Activated naive CD4-positive, alpha-beta T cell treated with anti-CD3 and anti-CD28 coated beads for 36 hours (primary cell): Measurements from ENCODE around the gene SERINC3. TPM values are rescaled to one million over a fixed set of nuclear protein-coding genes. Genes with fewer than 3 reads are reported as not detected.
A peak's percentile ranks its signal among the peaks of the same experiment; 100 is the strongest.

ENCODE experiments used
- CTCF ChIA-PET: fragments of 350-600 bp; sonication (Branson Sonifier 250); formaldehyde crosslinking; loops from one replicate; lab custom pipeline; 2021; ENCODE audit warnings: antibody characterized with exemption; lab: Charles Lee
- DNase-seq: peaks from one replicate; pipeline ENCODE4 v3.0.0-alpha.2; 2020
- H3K27ac Mint-ChIP-seq: one replicate; pipeline ENCODE4 v1.8.0; 2021; ENCODE audit warnings: mild to moderate bottlenecking, mixed read lengths
- H3K27me3 Mint-ChIP-seq: one replicate; pipeline ENCODE4 v1.8.0; 2021; ENCODE audit warnings: low read depth, mixed read lengths
- H3K36me3 Mint-ChIP-seq: one replicate; pipeline ENCODE4 v1.8.0; 2021; ENCODE audit warnings: low read depth, mixed read lengths
- H3K4me1 Mint-ChIP-seq: one replicate; pipeline ENCODE4 v1.8.0; 2021; ENCODE audit warnings: low read depth, mixed read lengths
- H3K4me3 Mint-ChIP-seq: one replicate; pipeline ENCODE4 v1.8.0; 2021; ENCODE audit warnings: mild to moderate bottlenecking, moderate library complexity, mixed read lengths
- H3K9me3 Mint-ChIP-seq: one replicate; pipeline ENCODE4 v1.8.0; 2021; ENCODE audit warnings: mixed read lengths
- intact Hi-C: fragments of 100-400 bp; cut with micrococcal nuclease; formaldehyde crosslinking; loops from one replicate; pipeline ENCODE4 v1.15.1; 2023
- total RNA-seq, 2 experiments: library from RNA; stranded (reverse); gene quantifications; one replicate each; pipeline ENCODE4 v1.2.3, GENCODE V29; 2021

The SERINC3 gene
- total RNA-seq, 2 experiments from 2014 or later, result 48.7 to 50.2 TPM

- no peaks in the 10 kb centered on the region for H3K36me3 Mint-ChIP-seq
- CTCF ChIA-PET, result interaction anchor here (0.6 to 2.7 kb wide), 6 partner anchors 74 to 445 kb away, joined by 3 to 7 read pairs (median 4); no protein-coding TSS in a partner anchor
Observed at GRCh38 chr20:44459271-44459670, 62.6 kb downstream of the SERINC3 start.

GRCh38 chr20:44457016-44457415 is 64.9 kb downstream of the SERINC3 start:
- H3K27ac Mint-ChIP-seq, result no peak overlapping the region
- no peak overlapping the region for H3K4me3 Mint-ChIP-seq
- CTCF ChIA-PET, result interaction anchor here (1.8 kb wide), 1 partner anchor 240 kb away, joined by 3 read pairs; no protein-coding TSS in a partner anchor
- intact Hi-C loops, result no loop called here
- no peaks in the 10 kb centered on the region for H3K4me1 Mint-ChIP-seq
- no peak for DNase-seq
- no peaks in the 10 kb centered on the region for H3K36me3 Mint-ChIP-seq
- H3K9me3 Mint-ChIP-seq, result no peaks in the 10 kb centered on the region
- peaks cover 2% of the 10 kb centered on the region for H3K27me3 Mint-ChIP-seq

More at GRCh38 chr20:44459271-44459670, 62.6 kb downstream of the SERINC3 start:
- Mint-ChIP-seq H3K9me3 (no peaks in the 10 kb centered on the region), H3K4me3 (no peak overlapping the region), H3K27ac (no peak overlapping the region), H3K4me1 (no peaks in the 10 kb centered on the region), H3K27me3 (no peaks in the 10 kb centered on the region)
- no peak for DNase-seq
- intact Hi-C loops, result no loop called here

GRCh38 chr20:44456611-44457010 is 65.3 kb downstream of the SERINC3 start:
- CTCF ChIA-PET, result interaction anchor here (0.6 to 1.8 kb wide), 2 partner anchors 112 to 239 kb away, joined by 3 read pairs; no protein-coding TSS in a partner anchor

GRCh38 chr20:44455126-44455525 is 66.7 kb downstream of the SERINC3 start:
- intact Hi-C loops, result no loop called here
- Mint-ChIP-seq H3K27ac (no peak overlapping the region), H3K4me3 (no peak overlapping the region), H3K4me1 (no peaks in the 10 kb centered on the region), H3K9me3 (no peaks in the 10 kb centered on the region), H3K27me3 (peaks cover 2% of the 10 kb centered on the region), H3K36me3 (no peaks in the 10 kb centered on the region)
- CTCF ChIA-PET, result interaction anchor here (1.4 kb wide), 1 partner anchor 239 kb away, joined by 5 read pairs; no protein-coding TSS in a partner anchor
- no peak for DNase-seq

More at GRCh38 chr20:44456611-44457010, 65.3 kb downstream of the SERINC3 start:
- Mint-ChIP-seq H3K4me3 (no peak overlapping the region), H3K9me3 (no peaks in the 10 kb centered on the region), H3K36me3 (no peaks in the 10 kb centered on the region), H3K27me3 (peaks cover 2% of the 10 kb centered on the region), H3K4me1 (no peaks in the 10 kb centered on the region), H3K27ac (no peak overlapping the region)
- intact Hi-C loops, result no loop called here
- no peak for DNase-seq

- Mint-ChIP-seq H3K9me3 (no peaks in the 10 kb centered on the region), H3K27me3 (peaks cover 2% of the 10 kb centered on the region), H3K36me3 (no peaks in the 10 kb centered on the region), H3K4me3 (no peak overlapping the region), H3K27ac (no peak overlapping the region), H3K4me1 (no peaks in the 10 kb centered on the region)
- intact Hi-C loops, result no loop called here
- no peak for DNase-seq
- CTCF ChIA-PET, result interaction anchor here (0.8 to 1.4 kb wide), 2 partner anchors 156 to 238 kb away, joined by 3 to 5 read pairs; no protein-coding TSS in a partner anchor
Observed at GRCh38 chr20:44454306-44454963, 67.4 kb downstream of the SERINC3 start.

- Mint-ChIP-seq H3K4me3 (no peak overlapping the region), H3K4me1 (no peaks in the 10 kb centered on the region), H3K27me3 (peaks cover 2% of the 10 kb centered on the region), H3K36me3 (no peaks in the 10 kb centered on the region), H3K9me3 (no peaks in the 10 kb centered on the region), H3K27ac (no peak overlapping the region)
- DNase-seq, result no peak
- intact Hi-C loops, result no loop called here
- CTCF ChIA-PET, result no interaction called here
Observed at GRCh38 chr20:44450903-44451450, 70.9 kb downstream of the SERINC3 start.

GRCh38 chr20:44450281-44450889 is 71.5 kb downstream of the SERINC3 start:
- intact Hi-C loops, result no loop called here
- DNase-seq, result no peak

GRCh38 chr20:44449864-44450263 is 72.0 kb downstream of the SERINC3 start:
- CTCF ChIA-PET, result no interaction called here
- Mint-ChIP-seq H3K4me3 (no peak overlapping the region), H3K4me1 (no peaks in the 10 kb centered on the region), H3K27ac (no peak overlapping the region), H3K36me3 (no peaks in the 10 kb centered on the region), H3K9me3 (no peaks in the 10 kb centered on the region), H3K27me3 (peaks cover 2% of the 10 kb centered on the region)
- intact Hi-C loops, result no loop called here
- no peak for DNase-seq

More at GRCh38 chr20:44450281-44450889, 71.5 kb downstream of the SERINC3 start:
- no peaks in the 10 kb centered on the region for H3K9me3 Mint-ChIP-seq
- H3K27me3 Mint-ChIP-seq, result peaks cover 2% of the 10 kb centered on the region
- no peaks in the 10 kb centered on the region for H3K4me1 Mint-ChIP-seq
- no peak overlapping the region for H3K27ac Mint-ChIP-seq
- H3K4me3 Mint-ChIP-seq, result no peak overlapping the region
- H3K36me3 Mint-ChIP-seq, result no peaks in the 10 kb centered on the region
- CTCF ChIA-PET, result no interaction called here

- no peaks in the 10 kb centered on the region for H3K9me3 Mint-ChIP-seq
- DNase-seq, result peak; percentile 34
- H3K27ac Mint-ChIP-seq, result no peak overlapping the region
Observed at GRCh38 chr20:44448753-44449546, 72.9 kb downstream of the SERINC3 start.

GRCh38 chr20:44447827-44448419 is 73.9 kb downstream of the SERINC3 start:
- Mint-ChIP-seq H3K27ac (no peak overlapping the region), H3K4me3 (no peak overlapping the region), H3K4me1 (no peaks in the 10 kb centered on the region), H3K9me3 (no peaks in the 10 kb centered on the region), H3K36me3 (no peaks in the 10 kb centered on the region), H3K27me3 (no peaks in the 10 kb centered on the region)
- no peak for DNase-seq
- CTCF ChIA-PET, result no interaction called here
- intact Hi-C loops, result no loop called here

More at GRCh38 chr20:44448753-44449546, 72.9 kb downstream of the SERINC3 start:
- Mint-ChIP-seq H3K4me3 (no peak overlapping the region), H3K4me1 (no peaks in the 10 kb centered on the region), H3K36me3 (no peaks in the 10 kb centered on the region), H3K27me3 (peaks cover 2% of the 10 kb centered on the region)
- CTCF ChIA-PET, result interaction anchor here (0.7 kb wide), 1 partner anchor 31 kb away, joined by 3 read pairs; no protein-coding TSS in a partner anchor
- intact Hi-C loops, result no loop called here
